K562 (cell line): ENCODE measurements around the gene CACYBP.

Source experiments
- ATF6 ChIP-seq: sonication (generic); formaldehyde crosslinking; IDR thresholded peaks from 2 replicates; pipeline ENCODE4 v1.4.0; 2020; ENCODE audit warnings: mild to moderate bottlenecking, missing genetic modification reagents
- FOXM1 ChIP-seq, 2 experiments: fragments of 450-650 bp in 1 of 2; sonication (generic) in 1 of 2; formaldehyde crosslinking in 1 of 2; IDR thresholded peaks; 2 replicates each; pipeline versions ENCODE4 v1.6.1 to v1.9.0; 2017 to 2022; ENCODE audit warnings: low read depth in 2 of 2, mild to moderate bottlenecking in 2 of 2, missing genetic modification reagents in 1 of 2, moderate library complexity in 1 of 2
- HMG20A ChIP-seq: fragments of 450-650 bp; formaldehyde crosslinking; conservative IDR thresholded peaks from 2 replicates; pipeline ENCODE4 v1.4.0; 2020; ENCODE audit warnings: mild to moderate bottlenecking, mixed read lengths
- PML ChIP-seq: IDR thresholded peaks from 2 replicates; pipeline ENCODE4 v1.6.1; 2012; ENCODE audit warnings: low read length, inconsistent platforms
- SMAD1 ChIP-seq: fragments of 150-350 bp; IDR thresholded peaks from 2 replicates; pipeline ENCODE4 v1.6.1; 2014; ENCODE audit warnings: low read length, low read depth; ENCODE audit not compliant: partially characterized antibody
- SP1 ChIP-seq: sonication (generic); formaldehyde crosslinking; IDR thresholded peaks from 2 replicates; pipeline ENCODE4 v1.8.1; 2022; ENCODE audit warnings: mild to moderate bottlenecking, missing genetic modification reagents
- ZNF282 ChIP-seq: sonication (generic); formaldehyde crosslinking; IDR thresholded peaks from 2 replicates; pipeline ENCODE4 v1.8.1; 2023; ENCODE audit warnings: missing genetic modification reagents
- ZNF444 ChIP-seq: fragments of 250-450 bp; sonication (Bioruptor Pico); IDR thresholded peaks from 2 replicates; pipeline ENCODE4 v1.4.0; 2020; ENCODE audit warnings: mild to moderate bottlenecking, moderate library complexity
- TF ChIP-seq, protein P1 (sequence below), 3 experiments: IDR thresholded peaks in 2 of 3; conservative IDR thresholded peaks in 1 of 3; 2 replicates each; pipeline ENCODE4 v1.5.1; 2011 to 2012; ENCODE audit warnings: low read length in 3 of 3, mild to moderate bottlenecking in 3 of 3, control low read depth in 2 of 3, improper control_type of control experiment in 1 of 3, inconsistent platforms in 1 of 3, low read depth in 1 of 3, mixed read lengths in 1 of 3, moderate library complexity in 1 of 3; ENCODE audit not compliant: insufficient read depth in 2 of 3
- TF ChIP-seq, protein P2 (sequence below): sonication (generic); formaldehyde crosslinking; IDR thresholded peaks from 2 replicates; pipeline ENCODE4 v1.8.0; 2022; ENCODE audit warnings: missing genetic modification reagents, mild to moderate bottlenecking, borderline replicate concordance
- TF ChIP-seq, protein P3 (sequence below): fragments of 250-450 bp; sonication (Bioruptor Pico); IDR thresholded peaks from 2 replicates; pipeline ENCODE4 v1.5.0; 2021; ENCODE audit warnings: mild to moderate bottlenecking, moderate library complexity

DNA sequence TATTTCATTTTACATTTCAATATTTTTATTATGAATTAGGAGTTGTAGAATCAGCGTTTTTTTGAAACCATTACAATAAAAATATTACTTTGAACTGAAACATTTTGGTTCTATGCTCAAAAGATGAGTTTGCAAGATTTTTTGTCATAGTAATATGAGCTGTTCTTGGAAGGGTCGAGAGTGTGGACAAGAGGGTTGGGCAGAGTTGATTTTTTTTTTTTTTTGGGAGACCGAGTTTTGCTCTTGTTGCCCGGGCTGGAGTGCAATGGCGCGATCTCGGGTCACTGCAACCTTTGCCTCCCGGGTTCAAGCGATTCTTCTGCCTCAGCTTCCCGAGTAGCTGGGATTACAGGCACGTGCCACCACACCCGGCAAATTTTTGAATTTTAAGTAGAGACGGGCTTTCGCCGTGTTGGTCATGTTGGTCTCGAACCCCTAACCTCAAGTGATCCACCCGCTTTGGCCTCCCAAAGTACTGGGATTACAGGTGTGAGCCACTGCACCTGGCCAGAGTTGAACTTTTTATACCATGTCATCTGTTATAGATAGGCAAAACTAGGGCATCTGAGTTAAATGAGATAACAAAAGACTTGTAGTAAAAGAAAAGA is 3.3 kb downstream of the CACYBP start:
- no peak for TF ChIP-seq FOXM1 (IDR thresholded peaks at IDR 0.05; ENCODE audit: low read depth)
- TF ChIP-seq FOXM1 (CRISPR knock-in tag; IDR thresholded peaks at IDR 0.05; ENCODE audit: low read depth) = no peak
- no peak for TF ChIP-seq SMAD1
- TF ChIP-seq, protein P1, sequence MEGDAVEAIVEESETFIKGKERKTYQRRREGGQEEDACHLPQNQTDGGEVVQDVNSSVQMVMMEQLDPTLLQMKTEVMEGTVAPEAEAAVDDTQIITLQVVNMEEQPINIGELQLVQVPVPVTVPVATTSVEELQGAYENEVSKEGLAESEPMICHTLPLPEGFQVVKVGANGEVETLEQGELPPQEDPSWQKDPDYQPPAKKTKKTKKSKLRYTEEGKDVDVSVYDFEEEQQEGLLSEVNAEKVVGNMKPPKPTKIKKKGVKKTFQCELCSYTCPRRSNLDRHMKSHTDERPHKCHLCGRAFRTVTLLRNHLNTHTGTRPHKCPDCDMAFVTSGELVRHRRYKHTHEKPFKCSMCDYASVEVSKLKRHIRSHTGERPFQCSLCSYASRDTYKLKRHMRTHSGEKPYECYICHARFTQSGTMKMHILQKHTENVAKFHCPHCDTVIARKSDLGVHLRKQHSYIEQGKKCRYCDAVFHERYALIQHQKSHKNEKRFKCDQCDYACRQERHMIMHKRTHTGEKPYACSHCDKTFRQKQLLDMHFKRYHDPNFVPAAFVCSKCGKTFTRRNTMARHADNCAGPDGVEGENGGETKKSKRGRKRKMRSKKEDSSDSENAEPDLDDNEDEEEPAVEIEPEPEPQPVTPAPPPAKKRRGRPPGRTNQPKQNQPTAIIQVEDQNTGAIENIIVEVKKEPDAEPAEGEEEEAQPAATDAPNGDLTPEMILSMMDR (IDR thresholded peaks at IDR 0.05 in 2 of 3, conservative IDR thresholded peaks at IDR 0.05 in 1 of 3; ENCODE audit: insufficient read depth in 2 of 3, low read depth in 1 of 3, low read length in 3 of 3) = no peak; a peak in 1 of 6 replicates
- no peak for TF ChIP-seq ZNF444
- no peak for TF ChIP-seq PML
- TF ChIP-seq SP1 (CRISPR knock-in tag) = no peak
- TF ChIP-seq ATF6 (CRISPR knock-in tag) = no peak
- no peak for TF ChIP-seq HMG20A (CRISPR knock-in tag)
- TF ChIP-seq, protein P2, sequence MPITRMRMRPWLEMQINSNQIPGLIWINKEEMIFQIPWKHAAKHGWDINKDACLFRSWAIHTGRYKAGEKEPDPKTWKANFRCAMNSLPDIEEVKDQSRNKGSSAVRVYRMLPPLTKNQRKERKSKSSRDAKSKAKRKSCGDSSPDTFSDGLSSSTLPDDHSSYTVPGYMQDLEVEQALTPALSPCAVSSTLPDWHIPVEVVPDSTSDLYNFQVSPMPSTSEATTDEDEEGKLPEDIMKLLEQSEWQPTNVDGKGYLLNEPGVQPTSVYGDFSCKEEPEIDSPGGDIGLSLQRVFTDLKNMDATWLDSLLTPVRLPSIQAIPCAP = no peak
- TF ChIP-seq ZNF282 (CRISPR knock-in tag) = no peak
- TF ChIP-seq, protein P3, sequence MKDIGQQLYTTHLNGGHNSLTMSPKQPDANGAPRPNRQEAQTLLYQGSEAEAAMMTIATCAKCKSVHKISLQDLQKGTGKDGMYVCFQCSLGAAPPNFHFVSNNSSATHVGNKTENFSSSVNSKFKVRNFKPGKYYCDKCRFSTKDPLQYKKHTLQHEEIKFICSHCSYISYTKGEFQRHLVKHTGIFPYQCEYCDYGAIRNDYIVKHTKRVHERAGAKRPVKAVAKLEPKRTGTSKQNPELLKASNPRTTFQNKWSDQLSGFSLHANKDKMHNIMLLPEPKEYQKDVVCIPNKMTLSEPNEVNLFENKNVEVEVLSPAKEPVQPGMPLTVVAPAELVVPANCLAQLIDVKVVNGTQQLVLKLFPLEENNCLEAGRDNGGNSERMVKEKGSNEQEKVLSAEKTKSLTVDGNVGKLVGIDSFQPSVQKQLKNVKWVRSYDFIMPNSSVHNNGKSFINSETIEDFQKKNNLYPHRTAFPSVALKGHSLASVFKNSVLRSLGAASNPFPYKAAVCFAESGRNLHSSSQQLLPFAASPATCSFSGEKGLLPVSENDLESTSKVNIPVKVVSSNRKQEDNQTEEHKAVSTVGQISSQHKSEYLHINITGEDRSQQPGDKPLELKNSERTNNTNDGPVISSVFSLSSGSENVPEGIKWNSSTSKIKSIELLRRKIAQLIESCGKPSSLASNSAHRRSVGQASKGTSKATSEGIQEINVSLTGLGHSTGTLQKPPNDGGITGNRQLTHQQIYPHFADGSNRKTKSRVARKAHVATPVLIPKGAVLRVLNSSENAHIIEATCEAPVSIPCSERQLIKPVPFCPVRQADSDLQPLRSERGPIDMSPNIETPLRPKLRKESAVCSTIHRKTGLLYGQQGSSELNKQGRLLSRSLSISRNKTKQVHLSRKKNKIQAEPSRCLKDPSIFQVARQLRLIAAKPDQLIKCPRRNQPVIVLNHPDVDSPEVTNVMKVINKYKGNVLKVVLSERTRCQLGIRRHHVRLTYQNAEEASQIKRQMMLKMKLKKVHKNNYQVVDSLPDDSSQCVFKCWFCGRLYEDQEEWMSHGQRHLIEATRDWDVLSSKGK = no peak
